ENCODE measurements around the gene AKAP5. TPM values are rescaled to one million over a fixed set of nuclear protein-coding genes. Genes with fewer than 3 reads are reported as not detected.

AKAP5 gene
- total RNA-seq, 1 donor from 2014 or later = 1.4 TPM

GRCh38 chr14:64493455-64493854 is 28.2 kb downstream of the AKAP5 start:
- H3K4me1 Mint-ChIP-seq (ENCODE audit: unreplicated experiment) = no peaks in the 10 kb centered on the region
- no peak overlapping the region for H3K27ac Mint-ChIP-seq
- H3K36me3 Mint-ChIP-seq = peaks cover 11% of the 10 kb centered on the region
- no peak for TF ChIP-seq CTCF (conservative IDR thresholded peaks at IDR 0.05)
- DNase-seq (ENCODE audit: extremely low spot score, unreplicated experiment) = no peak
- H3K4me3 Mint-ChIP-seq = no peak overlapping the region
- no peaks in the 10 kb centered on the region for H3K27me3 Mint-ChIP-seq
- H3K9me3 Mint-ChIP-seq = no peaks in the 10 kb centered on the region

DNA sequence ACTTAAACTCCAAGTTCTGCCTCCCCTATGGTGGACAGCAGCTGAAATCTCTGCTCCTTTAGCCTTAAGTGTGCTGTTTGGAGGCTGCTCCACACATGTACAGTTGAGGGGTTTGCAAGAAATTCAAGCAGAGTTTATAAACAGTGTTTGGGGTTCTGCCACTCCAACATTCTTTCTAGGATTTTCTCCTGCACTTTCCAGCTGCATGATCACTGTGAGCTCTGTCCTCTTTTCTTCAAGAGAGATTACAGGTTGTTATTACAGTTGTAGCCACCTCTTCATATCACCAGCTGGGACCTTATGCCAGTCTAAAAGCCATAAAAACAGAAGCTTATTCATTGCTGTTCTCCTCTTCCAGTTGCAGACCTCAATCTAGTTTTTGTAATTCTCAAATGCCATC is 30.0 kb downstream of the AKAP5 start:
- no peak for DNase-seq (ENCODE audit: extremely low spot score, unreplicated experiment)
- no peak overlapping the region for H3K4me3 Mint-ChIP-seq
- TF ChIP-seq CTCF (conservative IDR thresholded peaks at IDR 0.05) = no peak
- peaks cover 10% of the 10 kb centered on the region for H3K36me3 Mint-ChIP-seq
- peaks cover 8% of the 10 kb centered on the region for H3K4me1 Mint-ChIP-seq (ENCODE audit: unreplicated experiment)
- H3K9me3 Mint-ChIP-seq = no peaks in the 10 kb centered on the region
- no peak overlapping the region for H3K27ac Mint-ChIP-seq
- no peaks in the 10 kb centered on the region for H3K27me3 Mint-ChIP-seq

- Mint-ChIP-seq H3K4me3 (no peak overlapping the region), H3K9me3 (no peaks in the 10 kb centered on the region), H3K27ac (no peak overlapping the region), H3K27me3 (no peaks in the 10 kb centered on the region), H3K36me3 (peaks cover 10% of the 10 kb centered on the region), H3K4me1 (ENCODE audit: unreplicated experiment) (peaks cover 15% of the 10 kb centered on the region)
- DNase-seq (ENCODE audit: extremely low spot score, unreplicated experiment) = no peak
- TF ChIP-seq CTCF (conservative IDR thresholded peaks at IDR 0.05) = no peak
Measured at GRCh38 chr14:64496764-64497163, 31.5 kb downstream of the AKAP5 start.

DNA sequence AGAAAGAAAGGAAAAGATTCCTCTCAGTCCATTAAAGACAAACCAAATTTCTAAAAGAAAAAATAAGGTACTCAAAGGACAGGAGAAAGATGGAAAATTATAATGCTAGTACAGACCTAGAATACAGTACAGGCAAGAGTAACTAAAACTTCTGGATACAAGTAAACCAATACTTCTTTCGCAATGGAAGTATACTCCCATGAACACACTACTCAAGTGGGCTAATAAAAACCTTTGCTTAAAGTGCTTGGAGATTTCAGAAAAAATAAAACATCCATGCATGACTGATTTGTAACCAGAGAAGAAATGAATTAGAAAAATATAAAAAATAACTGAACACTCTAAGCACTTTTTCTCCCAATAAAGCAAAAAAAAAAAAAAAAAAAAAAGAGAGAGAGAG is 34.8 kb downstream of the AKAP5 start:
- H3K9me3 Mint-ChIP-seq = no peaks in the 10 kb centered on the region
- H3K36me3 Mint-ChIP-seq = peaks cover 3% of the 10 kb centered on the region
- no peak for TF ChIP-seq CTCF (conservative IDR thresholded peaks at IDR 0.05)
- peaks cover 28% of the 10 kb centered on the region for H3K4me1 Mint-ChIP-seq (ENCODE audit: unreplicated experiment)
- H3K27ac Mint-ChIP-seq = peak overlapping the region; percentile 6
- DNase-seq (ENCODE audit: extremely low spot score, unreplicated experiment) = no peak
- peak overlapping the region; percentile 0 for H3K4me3 Mint-ChIP-seq
- no peaks in the 10 kb centered on the region for H3K27me3 Mint-ChIP-seq

DNA sequence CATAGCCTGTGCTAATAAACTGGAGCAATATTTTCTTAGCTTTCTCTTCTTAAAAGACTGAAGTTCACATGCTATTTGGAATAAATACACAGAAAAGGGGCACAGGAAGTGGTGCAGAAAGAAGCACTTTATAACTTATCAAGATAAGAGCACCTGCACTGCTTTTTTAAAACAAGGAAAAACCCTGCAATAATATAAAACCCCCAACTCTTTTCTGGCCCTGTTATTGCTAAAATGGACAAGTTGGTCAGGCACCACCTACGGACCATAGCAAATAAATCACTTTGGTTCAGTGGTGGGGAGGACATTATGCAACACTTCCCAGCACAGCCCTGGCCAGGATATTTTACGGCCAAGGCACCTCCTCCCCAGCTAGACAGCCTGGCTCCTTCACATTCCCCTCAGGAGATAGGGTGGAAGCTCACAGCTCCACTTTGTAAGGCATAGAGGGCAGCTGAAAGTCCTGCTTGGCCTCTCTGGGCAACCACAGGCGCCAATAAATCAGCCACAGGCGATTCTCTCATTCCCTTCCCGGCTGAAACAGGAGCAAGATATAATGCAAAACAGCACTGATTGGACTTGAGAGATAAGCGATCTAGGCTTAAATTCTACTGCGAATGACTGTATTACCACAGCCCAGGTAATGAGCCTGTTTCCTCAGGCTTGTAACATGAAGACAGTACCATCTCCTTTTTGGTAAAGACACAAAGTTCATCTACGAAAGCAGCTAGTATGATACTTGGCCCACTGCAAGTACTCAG is 36.3 kb downstream of the AKAP5 start:
- Mint-ChIP-seq H3K27me3 (no peaks in the 10 kb centered on the region), H3K9me3 (no peaks in the 10 kb centered on the region), H3K27ac (peak overlapping the region; percentile 95), H3K4me1 (ENCODE audit: unreplicated experiment) (peaks cover 38% of the 10 kb centered on the region), H3K36me3 (peaks cover 2% of the 10 kb centered on the region), H3K4me3 (peak overlapping the region; percentile 98)
- no peak for DNase-seq (ENCODE audit: extremely low spot score, unreplicated experiment)
- TF ChIP-seq CTCF (conservative IDR thresholded peaks at IDR 0.05) = no peak
